ENCODE results near the gene HTATSF1.

The HTATSF1 gene

DNA sequence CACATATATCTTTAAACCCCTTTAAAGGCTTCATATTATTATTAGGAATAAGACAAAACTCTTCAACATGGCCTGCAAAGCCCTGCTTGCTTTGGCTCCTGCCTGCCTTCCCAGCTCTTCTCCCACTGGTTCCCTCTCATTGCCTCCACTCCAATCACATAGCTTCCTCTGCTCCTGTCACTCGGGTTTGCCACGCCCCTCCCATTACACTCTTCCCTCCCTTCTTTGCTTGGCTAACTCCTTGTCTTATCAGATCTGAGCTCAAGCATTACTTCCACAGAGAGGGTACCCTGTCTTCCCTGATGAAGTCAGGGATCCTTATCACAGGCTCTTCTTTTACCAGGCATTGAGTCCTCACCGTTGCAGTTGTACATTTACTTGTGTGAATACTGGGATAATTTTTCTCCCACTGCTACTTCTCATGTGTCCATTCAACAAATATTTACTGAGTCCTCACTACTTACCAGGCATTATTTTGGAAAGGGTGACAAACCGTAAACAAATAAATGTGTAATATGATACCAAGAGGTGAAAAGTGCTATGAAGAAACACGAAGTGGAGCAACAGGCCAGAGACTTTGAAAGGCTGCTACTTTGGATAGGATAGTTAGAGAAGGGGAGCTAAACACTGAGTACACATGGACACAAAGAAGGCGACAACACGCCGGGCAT, 31.4 kb downstream of the HTATSF1 start (continued):
- TF ChIP-seq ZNF70 (CRISPR knock-in tag; IDR thresholded peaks at IDR 0.05): no peak
- no peak for TF ChIP-seq PPARA (CRISPR knock-in tag; IDR thresholded peaks at IDR 0.05; ENCODE audit: borderline replicate concordance)
- TF ChIP-seq ZNF565 (CRISPR knock-in tag; conservative IDR thresholded peaks at IDR 0.05; ENCODE audit: low read depth): no peak
- no peak for TF ChIP-seq CREB5 (CRISPR knock-in tag; IDR thresholded peaks at IDR 0.05; ENCODE audit: low read depth)

GRCh38 chrX:136529795-136530194, 32.4 kb downstream of the HTATSF1 start:
- no peak for ATAC-seq
- TF ChIP-seq ZFP3 (CRISPR knock-in tag; IDR thresholded peaks at IDR 0.05): no peak
- TF ChIP-seq TOX (CRISPR knock-in tag; IDR thresholded peaks at IDR 0.05; ENCODE audit: borderline replicate concordance): no peak

- no peak for ATAC-seq
- TF ChIP-seq CSDC2 (CRISPR knock-in tag; IDR thresholded peaks at IDR 0.05) (no peak), RARB (CRISPR knock-in tag; IDR thresholded peaks at IDR 0.05) (no peak), POU6F1 (CRISPR knock-in tag; IDR thresholded peaks at IDR 0.05; ENCODE audit: borderline replicate concordance, low read depth) (no peak), ARNTL (CRISPR knock-in tag; IDR thresholded peaks at IDR 0.05; ENCODE audit: borderline replicate concordance, low read depth) (no peak), BACH2 (CRISPR knock-in tag; IDR thresholded peaks at IDR 0.05; ENCODE audit: borderline replicate concordance) (no peak), ZFP3 (CRISPR knock-in tag; IDR thresholded peaks at IDR 0.05) (no peak), OSR1 (CRISPR knock-in tag; IDR thresholded peaks at IDR 0.05) (no peak), GLIS3 (CRISPR knock-in tag; IDR thresholded peaks at IDR 0.05) (no peak), ISL1 (CRISPR knock-in tag; IDR thresholded peaks at IDR 0.05) (no peak), ZNF70 (CRISPR knock-in tag; IDR thresholded peaks at IDR 0.05) (no peak), ESRRG (CRISPR knock-in tag; IDR thresholded peaks at IDR 0.05) (no peak), TOX (CRISPR knock-in tag; IDR thresholded peaks at IDR 0.05; ENCODE audit: borderline replicate concordance) (no peak), PPARA (CRISPR knock-in tag; IDR thresholded peaks at IDR 0.05; ENCODE audit: borderline replicate concordance) (no peak), PATZ1 (CRISPR knock-in tag; IDR thresholded peaks at IDR 0.05; ENCODE audit: borderline replicate concordance) (no peak), ZNF565 (CRISPR knock-in tag; conservative IDR thresholded peaks at IDR 0.05; ENCODE audit: low read depth) (no peak), ZNF8 (CRISPR knock-in tag; IDR thresholded peaks at IDR 0.05) (no peak), TCF4 (CRISPR knock-in tag; IDR thresholded peaks at IDR 0.05; ENCODE audit: borderline replicate concordance) (no peak)
Observed at GRCh38 chrX:136531951-136532350, 34.6 kb downstream of the HTATSF1 start, which contains the start of gene VGLL1. Gene VGLL1 (plus strand): TSS chrX:136532215. CDS start chrX:136536021, 3,806 bp downstream.

GRCh38 chrX:136534131-136534530, 36.7 kb downstream of the HTATSF1 start:
- TF ChIP-seq PPARA (CRISPR knock-in tag; IDR thresholded peaks at IDR 0.05; ENCODE audit: borderline replicate concordance) (no peak), ISL1 (CRISPR knock-in tag; IDR thresholded peaks at IDR 0.05) (no peak)
- no peak for ATAC-seq

DNA sequence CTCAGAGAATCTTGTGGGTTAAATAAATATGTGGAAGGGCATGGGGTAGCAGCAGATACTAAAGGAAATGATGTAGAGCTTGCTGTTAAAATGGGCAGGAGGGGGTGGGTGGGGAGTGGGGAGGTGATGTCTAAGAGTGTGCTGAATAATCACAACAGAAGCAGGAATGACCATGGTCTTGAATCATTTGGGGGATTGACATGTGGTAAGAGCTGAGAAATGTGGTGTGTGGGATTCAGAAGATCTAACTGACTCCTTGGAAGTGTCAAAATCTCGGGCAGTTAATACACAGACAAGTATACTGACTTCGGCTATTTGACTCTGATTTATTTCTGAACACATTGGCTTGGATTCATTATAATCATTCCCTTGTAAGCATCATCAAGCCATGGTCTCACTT, 41.4 kb downstream of the HTATSF1 start:
- no peak for ATAC-seq
- TF ChIP-seq ZFP3 (CRISPR knock-in tag; IDR thresholded peaks at IDR 0.05) (no peak), POU6F1 (CRISPR knock-in tag; IDR thresholded peaks at IDR 0.05; ENCODE audit: borderline replicate concordance, low read depth) (no peak), ISL1 (CRISPR knock-in tag; IDR thresholded peaks at IDR 0.05) (no peak), OSR1 (CRISPR knock-in tag; IDR thresholded peaks at IDR 0.05) (no peak), BACH2 (CRISPR knock-in tag; IDR thresholded peaks at IDR 0.05; ENCODE audit: borderline replicate concordance) (no peak), ZNF565 (CRISPR knock-in tag; conservative IDR thresholded peaks at IDR 0.05; ENCODE audit: low read depth) (no peak), CREB5 (CRISPR knock-in tag; IDR thresholded peaks at IDR 0.05; ENCODE audit: low read depth) (no peak), PATZ1 (CRISPR knock-in tag; IDR thresholded peaks at IDR 0.05; ENCODE audit: borderline replicate concordance) (no peak), ZC3H10 (CRISPR knock-in tag; IDR thresholded peaks at IDR 0.05) (no peak)
- TF ChIP-seq, protein P1, sequence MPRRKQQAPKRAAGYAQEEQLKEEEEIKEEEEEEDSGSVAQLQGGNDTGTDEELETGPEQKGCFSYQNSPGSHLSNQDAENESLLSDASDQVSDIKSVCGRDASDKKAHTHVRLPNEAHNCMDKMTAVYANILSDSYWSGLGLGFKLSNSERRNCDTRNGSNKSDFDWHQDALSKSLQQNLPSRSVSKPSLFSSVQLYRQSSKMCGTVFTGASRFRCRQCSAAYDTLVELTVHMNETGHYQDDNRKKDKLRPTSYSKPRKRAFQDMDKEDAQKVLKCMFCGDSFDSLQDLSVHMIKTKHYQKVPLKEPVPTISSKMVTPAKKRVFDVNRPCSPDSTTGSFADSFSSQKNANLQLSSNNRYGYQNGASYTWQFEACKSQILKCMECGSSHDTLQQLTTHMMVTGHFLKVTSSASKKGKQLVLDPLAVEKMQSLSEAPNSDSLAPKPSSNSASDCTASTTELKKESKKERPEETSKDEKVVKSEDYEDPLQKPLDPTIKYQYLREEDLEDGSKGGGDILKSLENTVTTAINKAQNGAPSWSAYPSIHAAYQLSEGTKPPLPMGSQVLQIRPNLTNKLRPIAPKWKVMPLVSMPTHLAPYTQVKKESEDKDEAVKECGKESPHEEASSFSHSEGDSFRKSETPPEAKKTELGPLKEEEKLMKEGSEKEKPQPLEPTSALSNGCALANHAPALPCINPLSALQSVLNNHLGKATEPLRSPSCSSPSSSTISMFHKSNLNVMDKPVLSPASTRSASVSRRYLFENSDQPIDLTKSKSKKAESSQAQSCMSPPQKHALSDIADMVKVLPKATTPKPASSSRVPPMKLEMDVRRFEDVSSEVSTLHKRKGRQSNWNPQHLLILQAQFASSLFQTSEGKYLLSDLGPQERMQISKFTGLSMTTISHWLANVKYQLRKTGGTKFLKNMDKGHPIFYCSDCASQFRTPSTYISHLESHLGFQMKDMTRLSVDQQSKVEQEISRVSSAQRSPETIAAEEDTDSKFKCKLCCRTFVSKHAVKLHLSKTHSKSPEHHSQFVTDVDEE (CRISPR knock-in tag; IDR thresholded peaks at IDR 0.05): no peak

Data from SK-N-SH treated with all-trans-retinoic acid at 6 μM for 48 hours (cell line).